GM18907 (cell line): Measurements from ENCODE around the gene SNX11.

Source experiments
- ATAC-seq: cut with Tn5 transposase; IDR thresholded peaks from one replicate; pipeline ENCODE4 v1.9.1; 2021; ENCODE audit warnings: mild to moderate bottlenecking, moderate library complexity; ENCODE audit not compliant: unreplicated experiment

SNX11 gene

DNA sequence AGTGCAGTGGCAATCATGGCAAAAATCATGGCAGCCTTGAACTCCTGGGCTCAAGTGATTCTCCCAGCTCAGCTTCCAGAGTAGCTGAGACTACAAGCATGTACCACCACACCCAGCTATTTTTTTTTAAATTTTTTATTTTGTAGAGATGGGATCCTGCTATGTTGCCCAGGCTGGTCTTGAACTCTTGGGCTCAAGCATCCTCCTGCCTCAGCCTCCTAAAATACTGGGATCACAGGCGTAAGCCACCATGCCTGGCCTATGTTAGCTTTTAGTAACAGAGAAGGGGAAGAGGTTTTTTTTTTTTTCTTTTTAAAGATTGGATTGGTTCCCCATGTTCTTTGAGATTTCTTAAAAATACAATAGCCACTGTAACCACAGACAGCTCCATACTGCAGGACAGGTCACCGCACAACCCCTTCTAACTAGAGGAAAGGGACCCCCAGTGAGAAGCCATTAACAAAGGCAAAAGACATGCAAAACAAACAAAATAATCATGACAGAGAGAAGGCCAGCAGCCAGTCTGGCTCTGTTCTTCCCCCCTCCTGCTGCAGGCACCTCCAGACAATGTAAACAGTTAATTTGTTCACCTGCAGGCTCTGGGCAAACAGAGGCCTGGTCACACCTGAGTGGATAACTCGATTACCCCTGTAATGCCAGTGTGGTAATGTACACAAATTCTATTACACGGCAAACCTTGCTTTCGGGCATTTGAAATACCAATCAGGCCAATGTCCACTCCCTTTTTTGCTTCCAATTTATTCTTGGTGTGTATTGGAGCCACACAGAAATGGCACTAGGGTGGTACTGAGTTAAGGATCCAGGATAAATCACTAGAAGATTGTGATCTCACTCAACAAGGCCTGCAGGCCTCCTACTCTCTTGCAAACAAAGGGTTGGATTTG is 52.9 kb downstream of the SNX11 start:
- ATAC-seq = no peak

DNA sequence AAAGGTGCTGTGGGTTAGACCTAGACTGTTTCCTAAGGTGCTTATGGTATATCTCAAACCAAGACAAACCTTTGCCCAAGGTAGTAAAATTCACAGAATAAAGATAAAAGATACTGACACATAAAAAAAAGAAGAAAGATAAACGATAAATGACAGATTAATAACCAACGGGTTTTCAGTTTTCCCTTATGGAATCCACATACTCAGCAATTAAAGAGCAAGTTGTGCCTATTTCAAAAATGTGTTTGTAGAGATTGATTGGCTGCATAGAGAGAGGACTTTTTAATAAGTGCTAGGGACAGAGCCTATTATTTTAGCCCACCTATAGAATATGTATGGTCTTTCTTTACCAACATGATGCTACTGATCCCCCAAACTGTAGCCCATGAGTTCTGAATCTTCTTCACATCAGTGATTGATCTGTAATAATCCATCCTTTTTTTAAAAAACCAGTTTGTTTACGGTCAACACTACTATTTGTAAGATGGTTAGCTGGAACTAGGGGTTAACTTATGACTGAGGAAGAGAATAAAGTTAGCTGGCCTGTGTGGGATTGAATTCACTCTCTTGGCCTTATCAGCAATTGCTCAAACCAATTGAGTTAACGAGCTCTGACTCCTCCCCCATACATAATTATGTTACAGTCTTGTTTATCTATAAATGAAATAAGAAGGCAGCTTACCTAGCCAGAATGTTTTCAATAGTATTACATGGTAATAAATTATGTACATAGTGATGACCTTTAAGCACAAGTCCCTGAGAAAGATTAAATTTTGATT is 53.8 kb downstream of the SNX11 start:
- no peak for ATAC-seq

GRCh38 chr17:48162306-48162934 is 54.9 kb downstream of the SNX11 start:
- ATAC-seq = no peak

- no peak for ATAC-seq
Observed at GRCh38 chr17:48162946-48163506, 55.5 kb downstream of the SNX11 start.

DNA sequence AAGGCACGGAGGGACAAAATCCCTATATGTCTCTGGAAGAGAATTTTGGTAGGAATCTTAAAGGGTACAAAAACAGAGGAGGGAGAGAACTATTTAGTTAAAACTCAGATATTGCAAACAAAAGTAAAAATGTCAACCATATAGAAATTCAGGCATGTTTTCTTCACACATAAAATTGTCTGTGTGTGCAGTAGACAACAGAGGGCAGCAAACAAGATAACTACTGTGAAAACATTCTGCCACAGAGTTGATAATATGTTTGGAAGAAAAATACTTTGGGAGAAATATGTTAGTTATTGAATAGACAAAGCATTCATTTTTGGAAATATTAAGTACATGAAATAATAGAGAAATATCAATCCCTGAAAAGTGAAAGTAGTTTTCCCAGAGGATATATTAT is 56.2 kb downstream of the SNX11 start:
- no peak for ATAC-seq

DNA sequence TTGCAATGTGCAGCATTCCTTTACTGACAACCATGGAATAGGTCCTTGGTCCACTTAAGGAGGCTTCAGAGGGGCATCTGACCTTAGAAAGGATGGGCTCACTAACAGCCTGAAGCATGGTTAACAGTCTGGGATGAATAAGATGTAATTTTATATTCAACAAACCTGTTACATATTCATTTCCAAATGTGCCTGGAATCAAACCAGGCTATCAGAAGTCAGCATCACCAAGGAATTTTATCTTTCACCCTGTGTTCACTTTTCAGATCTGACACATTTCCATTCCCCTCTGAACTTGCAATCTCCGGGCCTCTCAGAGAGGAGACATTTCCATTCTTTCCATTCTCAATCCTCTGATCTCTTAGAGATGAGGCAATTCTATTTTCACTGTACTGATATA is 62.4 kb downstream of the SNX11 start:
- ATAC-seq = no peak
